ENCODE data around the gene HSPA12A.

HSPA12A gene

DNA sequence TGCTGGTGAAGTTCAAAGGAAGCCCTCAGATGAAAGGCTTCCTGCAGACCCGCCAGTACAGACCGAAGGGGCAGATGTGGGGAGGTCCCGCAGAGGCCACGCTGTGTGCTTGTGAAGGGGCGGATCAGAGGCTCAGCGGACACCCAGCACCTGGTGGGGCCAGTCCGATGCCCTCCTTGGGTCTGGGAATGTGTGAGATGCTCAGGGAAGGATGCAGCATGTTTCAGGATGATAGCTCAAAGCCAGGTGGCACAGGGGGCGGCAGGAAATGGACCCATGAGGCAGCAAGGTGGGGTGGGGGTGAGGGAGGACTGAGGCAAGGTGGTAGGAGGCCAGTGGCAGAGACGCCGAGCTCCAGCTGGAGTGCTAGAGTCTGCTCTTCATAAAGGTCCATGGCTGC is 27.9 kb upstream of the HSPA12A start:
- no peak for DNase-seq

DNA sequence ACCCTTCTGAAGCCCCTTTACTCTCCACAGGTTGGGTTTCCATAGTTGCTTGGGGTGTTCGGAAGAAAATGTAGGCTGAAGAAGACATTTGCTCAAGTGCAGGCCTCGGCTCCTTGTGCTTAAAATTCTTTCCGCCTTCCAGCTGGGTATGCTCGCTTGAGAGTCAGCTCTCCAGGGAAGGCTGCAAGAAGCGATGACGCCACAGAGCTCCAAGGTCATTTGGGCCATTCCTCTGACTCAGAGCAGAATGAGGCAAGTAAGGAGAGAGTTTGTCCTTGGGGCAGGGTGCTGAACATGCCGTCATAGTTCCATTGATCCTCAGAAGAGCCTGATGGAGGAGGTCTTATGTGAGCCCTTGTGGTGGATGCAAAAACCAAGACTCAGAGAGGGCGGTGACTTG is 27.4 kb upstream of the HSPA12A start:
- DNase-seq, result no peak

GRCh38 chr10:116769368-116769767 is 27.0 kb upstream of the HSPA12A start:
- no peak for DNase-seq

GRCh38 chr10:116768786-116769185 is 26.4 kb upstream of the HSPA12A start:
- DNase-seq, result no peak

GRCh38 chr10:116766837-116767634 is 24.7 kb upstream of the HSPA12A start:
- no peak for DNase-seq

DNA sequence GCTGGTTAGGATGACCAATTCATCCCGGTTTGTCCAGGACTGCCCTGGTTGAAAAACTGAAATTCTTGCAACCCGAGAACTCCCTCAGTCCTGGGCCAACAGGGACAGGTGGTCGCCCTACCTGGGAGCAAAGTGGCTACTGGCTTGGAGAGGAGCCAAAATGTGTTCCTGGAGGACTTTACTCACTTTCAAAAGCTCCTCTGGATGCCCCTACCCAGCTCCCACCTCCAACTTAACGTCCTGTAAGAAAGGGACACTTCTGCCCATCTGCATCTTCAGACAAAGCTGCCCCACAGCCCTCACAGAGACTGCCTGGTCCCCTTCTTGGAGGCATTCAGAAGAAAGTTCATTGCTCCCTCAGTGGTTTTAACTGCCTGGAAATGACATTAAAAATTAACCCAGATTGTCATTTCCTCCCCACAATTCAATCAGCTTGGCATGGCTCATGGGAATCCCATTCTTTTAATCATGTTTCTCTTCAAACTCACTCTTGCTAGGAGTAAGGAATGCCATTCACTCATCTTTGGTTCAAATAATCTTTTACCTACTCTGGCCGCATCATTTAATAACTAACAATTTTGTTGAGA is 24.0 kb upstream of the HSPA12A start:
- no peak for DNase-seq

GRCh38 chr10:116765648-116766081 is 23.3 kb upstream of the HSPA12A start:
- peak; percentile 41 to 63 for DNase-seq

DNA sequence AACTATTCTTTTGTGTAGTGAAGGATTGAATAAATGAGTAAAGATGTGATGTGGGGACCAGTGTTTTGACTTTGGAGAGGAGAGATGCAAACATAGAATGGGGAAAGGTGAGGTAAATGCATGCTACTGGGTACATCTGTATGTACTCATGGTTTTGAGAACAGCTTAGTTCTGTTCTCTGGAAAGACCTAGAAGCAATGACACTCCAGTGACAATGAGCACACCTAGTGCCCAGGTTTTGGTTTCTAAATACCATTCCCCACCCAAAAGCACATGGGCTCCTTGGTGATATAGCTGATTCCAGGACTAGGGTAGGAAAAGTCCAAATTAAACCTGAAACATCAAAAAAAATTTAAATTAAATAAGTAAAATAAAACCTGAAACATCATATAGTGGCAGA is 22.6 kb upstream of the HSPA12A start:
- no peak for DNase-seq

- DNase-seq, result no peak
Observed at GRCh38 chr10:116763440-116763839, 21.1 kb upstream of the HSPA12A start.

GRCh38 chr10:116761883-116762282 is 19.5 kb upstream of the HSPA12A start:
- DNase-seq, result no peak

DNA sequence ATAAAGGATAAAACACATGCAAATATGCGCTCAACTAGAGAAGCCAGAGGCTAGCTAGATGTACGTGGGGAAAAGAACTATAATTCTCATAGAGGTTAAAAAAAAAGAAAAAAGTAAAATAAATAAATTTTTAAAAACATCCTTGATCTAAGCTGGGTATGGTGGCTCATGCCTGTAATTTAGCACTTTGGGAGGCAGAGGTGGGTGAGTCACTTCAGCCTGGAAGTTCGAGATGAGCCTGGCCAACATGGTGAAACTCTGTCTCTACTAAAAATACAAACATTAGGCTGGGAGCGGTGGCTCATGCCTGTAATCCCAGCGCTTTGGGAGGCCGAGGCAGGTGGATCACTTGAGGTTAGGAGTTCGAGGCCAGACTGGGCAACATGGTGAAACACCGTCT is 18.6 kb upstream of the HSPA12A start:
- DNase-seq, result no peak

DNA sequence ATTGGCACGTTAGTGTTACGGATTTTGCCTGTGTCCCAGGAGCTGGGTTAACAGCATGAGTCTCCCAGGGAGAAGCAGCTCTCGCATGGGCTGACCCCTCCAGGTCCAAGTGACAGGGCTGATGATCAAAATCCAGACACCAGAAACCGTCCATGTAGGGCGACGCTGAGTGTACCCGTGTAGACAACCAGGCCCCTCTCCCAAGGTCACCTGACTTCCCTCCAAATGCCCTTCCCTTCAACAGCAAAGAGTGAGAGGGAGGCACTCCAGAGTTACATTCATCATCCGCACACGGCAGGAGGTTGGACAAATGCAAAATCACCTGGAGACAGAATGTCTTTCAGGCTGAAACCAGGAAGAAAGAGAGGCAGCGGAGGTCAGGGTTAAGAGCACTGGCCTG is 14.9 kb upstream of the HSPA12A start:
- no peak for DNase-seq

- DNase-seq, result no peak
Observed at GRCh38 chr10:116756277-116756676, 13.9 kb upstream of the HSPA12A start.

DNA sequence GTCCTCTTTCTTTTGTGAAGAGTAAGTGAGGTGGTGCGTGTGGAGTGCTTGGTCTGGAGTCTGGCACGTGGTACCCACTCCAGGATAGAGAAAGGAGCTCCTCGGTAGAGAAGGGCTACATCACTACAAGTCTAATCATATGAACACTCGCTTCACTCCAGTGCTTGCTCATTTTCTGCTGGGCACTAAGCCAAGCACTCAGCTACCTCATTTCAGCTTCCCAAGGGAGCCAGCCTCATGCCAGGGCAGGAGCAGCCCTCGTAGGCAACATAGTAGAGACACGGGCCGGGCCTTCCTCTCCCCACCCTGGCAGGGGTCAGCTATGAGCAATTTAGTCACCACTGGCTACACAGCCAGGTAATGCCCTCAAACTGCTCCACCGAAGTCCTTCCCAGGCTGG is 11.4 kb upstream of the HSPA12A start:
- no peak for DNase-seq

GRCh38 chr10:116752969-116753665 is 10.8 kb upstream of the HSPA12A start:
- no peak for DNase-seq

DNA sequence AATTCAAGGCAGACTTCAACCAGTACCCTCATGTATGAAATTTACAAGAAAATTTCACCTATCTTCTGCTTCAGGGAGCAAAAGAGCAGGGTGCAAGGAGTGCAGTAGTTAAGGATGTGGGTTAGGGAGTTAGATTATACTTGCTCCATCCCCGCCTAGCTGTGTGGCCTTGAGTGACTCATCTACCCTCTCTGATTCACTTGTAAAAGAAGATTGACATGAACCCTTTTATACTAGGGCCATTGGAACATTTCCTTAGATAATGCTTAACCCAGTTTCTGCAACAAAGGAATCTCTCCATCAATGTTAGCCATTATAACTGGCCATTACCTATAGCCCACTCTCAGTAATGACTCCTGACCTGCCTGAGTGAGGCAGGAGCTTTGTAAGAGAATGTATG is 10.2 kb upstream of the HSPA12A start:
- DNase-seq, result no peak

GRCh38 chr10:116748471-116748870 is 6.1 kb upstream of the HSPA12A start:
- DNase-seq, result no peak

DNA sequence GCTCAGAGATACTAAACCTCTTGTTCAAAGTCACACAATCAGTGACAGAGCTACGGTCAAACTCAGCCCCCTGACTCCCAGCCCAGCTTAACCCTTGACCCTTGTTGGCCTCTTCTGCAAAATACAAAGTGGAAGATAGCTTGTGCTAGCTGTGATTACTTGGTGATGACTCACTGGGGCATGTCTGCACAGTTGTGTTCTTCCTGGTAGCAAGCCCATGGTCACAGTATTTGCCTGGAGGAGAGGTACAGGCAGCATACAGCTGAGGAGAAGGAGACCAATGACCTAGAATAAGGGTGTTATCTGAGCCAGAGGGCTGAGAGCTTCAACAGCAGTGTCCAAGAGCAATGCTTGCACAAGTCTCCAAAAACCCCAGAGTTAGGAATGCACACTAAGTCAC is 5.7 kb upstream of the HSPA12A start:
- DNase-seq, result no peak

GRCh38 chr10:116747325-116747724 is 5.0 kb upstream of the HSPA12A start:
- no peak for DNase-seq

DNA sequence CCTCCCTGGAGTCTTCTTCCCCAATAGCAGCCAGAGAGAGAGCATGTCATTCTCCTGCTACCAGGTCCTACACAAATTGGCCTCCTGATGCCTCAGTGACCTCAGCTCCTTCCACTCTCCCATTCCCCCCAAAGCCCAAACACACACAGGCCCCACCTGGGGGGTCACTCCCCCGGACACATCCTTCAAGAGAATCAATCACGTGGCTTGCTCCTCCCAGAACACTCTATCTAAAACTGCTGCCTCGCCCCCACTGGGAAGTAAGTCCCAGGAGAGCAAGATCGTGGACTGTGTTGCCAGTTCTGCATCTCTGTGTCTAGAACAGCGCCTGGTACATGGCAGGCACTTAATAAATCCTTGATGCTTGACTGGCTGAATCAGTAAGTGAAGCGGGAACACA is 2.5 kb upstream of the HSPA12A start:
- no peak for DNase-seq

DNA sequence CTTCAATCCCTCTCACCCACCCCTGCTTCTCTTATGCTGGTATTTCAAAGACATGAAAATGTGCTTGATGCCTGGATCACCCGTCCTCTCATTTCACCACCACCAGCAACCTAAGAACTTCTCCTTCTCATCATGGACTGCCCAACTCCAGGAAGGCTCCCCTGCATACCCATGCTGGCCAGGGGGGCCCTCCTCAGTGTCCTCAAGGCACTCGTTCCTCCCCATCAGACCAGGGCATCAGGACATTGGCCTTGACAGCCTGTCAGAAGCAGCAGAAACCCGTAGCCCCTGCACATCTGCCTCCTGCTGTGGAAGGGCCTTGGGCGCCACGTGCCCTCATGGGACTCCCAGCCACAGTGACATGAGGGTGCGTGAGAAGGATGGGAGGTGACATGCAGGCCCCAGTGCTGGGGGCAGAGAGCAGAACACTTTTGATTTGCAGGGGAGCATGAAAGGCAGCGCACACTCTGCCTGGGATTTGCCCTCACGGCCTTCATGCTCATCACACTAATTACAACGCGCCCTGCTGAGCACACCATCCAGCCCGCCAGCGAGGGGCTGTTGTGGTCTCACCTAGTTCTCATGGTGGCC is 1.9 kb upstream of the HSPA12A start:
- DNase-seq, result no peak

GRCh38 chr10:116743266-116744064 is 1.1 kb upstream of the HSPA12A start:
- no peak for DNase-seq
